Measurements from ENCODE around the gene CCL3.

- TF ChIP-seq, protein P1, sequence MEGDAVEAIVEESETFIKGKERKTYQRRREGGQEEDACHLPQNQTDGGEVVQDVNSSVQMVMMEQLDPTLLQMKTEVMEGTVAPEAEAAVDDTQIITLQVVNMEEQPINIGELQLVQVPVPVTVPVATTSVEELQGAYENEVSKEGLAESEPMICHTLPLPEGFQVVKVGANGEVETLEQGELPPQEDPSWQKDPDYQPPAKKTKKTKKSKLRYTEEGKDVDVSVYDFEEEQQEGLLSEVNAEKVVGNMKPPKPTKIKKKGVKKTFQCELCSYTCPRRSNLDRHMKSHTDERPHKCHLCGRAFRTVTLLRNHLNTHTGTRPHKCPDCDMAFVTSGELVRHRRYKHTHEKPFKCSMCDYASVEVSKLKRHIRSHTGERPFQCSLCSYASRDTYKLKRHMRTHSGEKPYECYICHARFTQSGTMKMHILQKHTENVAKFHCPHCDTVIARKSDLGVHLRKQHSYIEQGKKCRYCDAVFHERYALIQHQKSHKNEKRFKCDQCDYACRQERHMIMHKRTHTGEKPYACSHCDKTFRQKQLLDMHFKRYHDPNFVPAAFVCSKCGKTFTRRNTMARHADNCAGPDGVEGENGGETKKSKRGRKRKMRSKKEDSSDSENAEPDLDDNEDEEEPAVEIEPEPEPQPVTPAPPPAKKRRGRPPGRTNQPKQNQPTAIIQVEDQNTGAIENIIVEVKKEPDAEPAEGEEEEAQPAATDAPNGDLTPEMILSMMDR (IDR thresholded peaks at IDR 0.05; ENCODE audit: insufficient read depth, low read depth, low read length): no peak
- TF ChIP-seq EZH2 (IDR thresholded peaks at IDR 0.05; ENCODE audit: insufficient read depth, low read length): no peak
Observed at GRCh38 chr17:36060816-36061215, 29.1 kb downstream of the CCL3 start.

All from astrocyte (in vitro differentiated cells and primary cell).